AG09319 (cell line): ENCODE measurements around the gene SYCE3.

Experiments used
- DNase-seq: peaks from one replicate; pipeline ENCODE4 v3.0.0-alpha.2; 2010; ENCODE audit warnings: low read depth; ENCODE audit errors: extremely low read depth
- TF ChIP-seq, protein P1 (sequence below): IDR thresholded peaks from 2 replicates; pipeline ENCODE4 v1.5.1; 2011; ENCODE audit warnings: low read depth, mild to moderate bottlenecking, inconsistent platforms, low read length, moderate library complexity

Gene SYCE3

DNA sequence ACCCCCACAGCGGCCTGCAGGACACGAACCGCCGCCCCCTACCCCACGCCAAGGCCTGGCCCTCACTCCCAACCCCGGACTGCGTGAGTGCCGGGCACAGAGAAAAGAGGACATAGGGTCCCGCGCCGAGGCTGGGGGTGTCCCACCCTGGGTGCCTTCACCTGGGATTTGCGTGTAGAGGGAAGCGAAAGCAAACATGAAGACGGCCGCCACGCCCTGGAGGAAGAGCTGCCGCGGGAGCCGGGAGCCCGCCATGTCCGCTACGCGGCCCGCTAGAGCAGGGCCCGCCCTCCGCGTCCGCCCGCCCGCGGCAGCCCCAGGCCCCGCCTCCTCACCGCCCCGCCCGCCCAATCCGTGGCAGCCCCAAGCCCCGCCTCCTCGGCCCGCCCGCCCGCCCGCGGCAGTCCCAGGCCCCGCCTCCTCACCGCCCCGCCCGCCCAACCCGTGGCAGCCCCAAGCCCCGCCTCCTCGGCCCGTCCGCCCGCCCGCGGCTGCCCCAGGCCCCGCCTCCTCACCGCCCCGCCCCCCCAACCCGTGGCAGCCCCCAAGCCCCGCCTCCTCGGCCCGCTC, 55.2 kb downstream of the SYCE3 start, which contains the start of gene LMF2:
TSS of gene LMF2 (minus strand) at position 282 of the 570 bp plus-strand sequence. CDS start at position 255, 27 bp downstream.
- no peak for DNase-seq
- TF ChIP-seq, protein P1, sequence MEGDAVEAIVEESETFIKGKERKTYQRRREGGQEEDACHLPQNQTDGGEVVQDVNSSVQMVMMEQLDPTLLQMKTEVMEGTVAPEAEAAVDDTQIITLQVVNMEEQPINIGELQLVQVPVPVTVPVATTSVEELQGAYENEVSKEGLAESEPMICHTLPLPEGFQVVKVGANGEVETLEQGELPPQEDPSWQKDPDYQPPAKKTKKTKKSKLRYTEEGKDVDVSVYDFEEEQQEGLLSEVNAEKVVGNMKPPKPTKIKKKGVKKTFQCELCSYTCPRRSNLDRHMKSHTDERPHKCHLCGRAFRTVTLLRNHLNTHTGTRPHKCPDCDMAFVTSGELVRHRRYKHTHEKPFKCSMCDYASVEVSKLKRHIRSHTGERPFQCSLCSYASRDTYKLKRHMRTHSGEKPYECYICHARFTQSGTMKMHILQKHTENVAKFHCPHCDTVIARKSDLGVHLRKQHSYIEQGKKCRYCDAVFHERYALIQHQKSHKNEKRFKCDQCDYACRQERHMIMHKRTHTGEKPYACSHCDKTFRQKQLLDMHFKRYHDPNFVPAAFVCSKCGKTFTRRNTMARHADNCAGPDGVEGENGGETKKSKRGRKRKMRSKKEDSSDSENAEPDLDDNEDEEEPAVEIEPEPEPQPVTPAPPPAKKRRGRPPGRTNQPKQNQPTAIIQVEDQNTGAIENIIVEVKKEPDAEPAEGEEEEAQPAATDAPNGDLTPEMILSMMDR: no peak

GRCh38 chr22:50506611-50507420, 55.9 kb downstream of the SYCE3 start:
- no peak for DNase-seq
- TF ChIP-seq, protein P1: no peak

DNA sequence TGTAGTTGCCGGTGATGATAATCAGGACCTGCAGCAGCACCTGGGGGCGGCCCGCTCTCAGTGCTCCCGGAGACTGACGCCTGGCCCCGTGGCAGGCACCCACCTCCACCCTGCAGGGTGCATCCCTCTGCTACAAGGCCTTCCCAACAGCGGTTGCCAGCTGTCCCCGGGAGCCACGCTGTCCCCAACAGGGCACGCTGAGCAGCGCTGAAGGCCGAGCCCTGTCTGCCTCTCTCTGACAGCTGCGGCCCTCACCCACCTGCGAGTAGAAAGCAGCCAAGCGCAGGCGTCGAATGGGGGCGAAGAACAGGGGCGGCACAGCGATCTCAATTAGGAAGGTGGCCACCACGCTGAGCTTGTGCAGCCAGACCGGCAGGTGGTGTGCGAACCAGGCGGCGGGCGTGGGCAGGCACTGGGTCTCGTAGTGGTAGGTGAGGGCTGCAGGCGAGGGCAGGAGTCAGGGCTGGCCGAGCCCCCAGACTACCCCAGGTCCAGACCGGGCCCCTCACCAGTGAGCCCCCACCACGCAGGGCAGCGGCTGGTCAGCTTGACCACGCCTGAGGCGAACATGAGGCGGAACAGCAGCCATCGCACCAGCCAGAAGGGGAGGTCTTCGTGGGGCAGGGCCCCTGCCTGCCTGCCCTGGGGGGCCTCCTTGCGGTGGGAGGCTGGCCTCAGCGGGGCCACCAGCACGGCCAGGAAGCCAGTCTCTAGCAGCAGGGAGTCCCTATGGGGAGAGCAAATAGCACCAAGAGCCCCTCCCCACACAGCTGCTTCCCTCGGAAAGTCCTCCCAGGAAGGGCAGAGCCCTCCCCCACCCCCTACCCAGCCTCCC, 56.7 kb downstream of the SYCE3 start:
- DNase-seq: no peak
- TF ChIP-seq, protein P1: no peak

GRCh38 chr22:50505276-50505775, 57.4 kb downstream of the SYCE3 start:
- TF ChIP-seq, protein P1: no peak
- DNase-seq: no peak

DNA sequence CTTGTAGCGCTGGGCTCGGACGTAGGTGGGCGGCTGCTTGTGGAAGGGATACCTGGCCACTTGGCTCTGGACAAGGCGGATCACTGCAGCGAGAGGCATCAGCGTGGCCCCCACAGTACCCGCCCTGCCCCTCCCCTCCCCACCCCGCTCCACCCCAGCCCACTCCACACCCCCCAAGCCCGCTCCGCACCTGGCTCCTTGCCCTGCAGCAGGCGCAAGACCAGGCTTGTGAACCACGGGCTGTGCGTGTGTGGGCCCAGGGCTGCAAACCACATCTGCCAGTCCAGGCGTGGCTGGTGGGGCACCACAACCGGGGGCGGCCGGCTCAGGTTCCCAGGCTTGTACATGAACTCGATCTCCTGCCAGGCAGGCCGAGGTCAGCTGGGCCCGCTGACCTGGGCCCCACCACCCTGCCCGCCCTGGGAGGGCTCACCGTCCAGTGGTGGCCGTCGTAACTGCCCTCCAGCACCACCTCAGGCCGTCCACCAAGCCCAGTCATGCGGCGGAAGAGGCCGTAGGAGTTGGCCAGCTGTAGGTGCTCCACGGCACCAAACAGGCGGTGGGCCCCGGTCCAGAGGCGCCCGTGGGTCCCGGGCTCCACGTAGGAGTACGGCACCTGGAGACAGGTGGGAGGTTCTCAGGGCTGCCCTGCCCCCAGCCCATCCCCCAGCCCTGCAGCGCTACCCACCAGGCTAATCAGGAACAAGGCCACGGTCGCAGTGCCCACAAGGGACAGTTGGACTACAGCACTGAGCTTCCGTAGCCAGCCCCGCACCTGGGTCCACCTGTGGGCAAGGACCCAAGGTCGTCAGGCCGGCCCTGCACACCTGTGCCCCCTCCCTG, 58.1 kb downstream of the SYCE3 start:
- TF ChIP-seq, protein P1: no peak

GRCh38 chr22:50503475-50504145, 59.1 kb downstream of the SYCE3 start:
- no peak for DNase-seq
- TF ChIP-seq, protein P1: no peak; the same call in 1 of the 2 replicates

More for the DNA sequence above, 58.1 kb downstream of the SYCE3 start:
- no peak for DNase-seq
